Tracheal epithelial cell (primary cell): ENCODE measurements around the gene PAK5. TPM values are rescaled to one million over a fixed set of nuclear protein-coding genes. Genes with fewer than 3 reads are reported as not detected.

Experiments used
- total RNA-seq: library from RNA; depleted of rRNA; stranded (reverse); fragments of >200 nt; gene quantifications from 2 replicates; pipeline ENCODE4 v1.2.1, GENCODE V29; 2014

PAK5 gene
- under 0.01 TPM in 1 of 2 replicates, not detected in the other for total RNA-seq

DNA sequence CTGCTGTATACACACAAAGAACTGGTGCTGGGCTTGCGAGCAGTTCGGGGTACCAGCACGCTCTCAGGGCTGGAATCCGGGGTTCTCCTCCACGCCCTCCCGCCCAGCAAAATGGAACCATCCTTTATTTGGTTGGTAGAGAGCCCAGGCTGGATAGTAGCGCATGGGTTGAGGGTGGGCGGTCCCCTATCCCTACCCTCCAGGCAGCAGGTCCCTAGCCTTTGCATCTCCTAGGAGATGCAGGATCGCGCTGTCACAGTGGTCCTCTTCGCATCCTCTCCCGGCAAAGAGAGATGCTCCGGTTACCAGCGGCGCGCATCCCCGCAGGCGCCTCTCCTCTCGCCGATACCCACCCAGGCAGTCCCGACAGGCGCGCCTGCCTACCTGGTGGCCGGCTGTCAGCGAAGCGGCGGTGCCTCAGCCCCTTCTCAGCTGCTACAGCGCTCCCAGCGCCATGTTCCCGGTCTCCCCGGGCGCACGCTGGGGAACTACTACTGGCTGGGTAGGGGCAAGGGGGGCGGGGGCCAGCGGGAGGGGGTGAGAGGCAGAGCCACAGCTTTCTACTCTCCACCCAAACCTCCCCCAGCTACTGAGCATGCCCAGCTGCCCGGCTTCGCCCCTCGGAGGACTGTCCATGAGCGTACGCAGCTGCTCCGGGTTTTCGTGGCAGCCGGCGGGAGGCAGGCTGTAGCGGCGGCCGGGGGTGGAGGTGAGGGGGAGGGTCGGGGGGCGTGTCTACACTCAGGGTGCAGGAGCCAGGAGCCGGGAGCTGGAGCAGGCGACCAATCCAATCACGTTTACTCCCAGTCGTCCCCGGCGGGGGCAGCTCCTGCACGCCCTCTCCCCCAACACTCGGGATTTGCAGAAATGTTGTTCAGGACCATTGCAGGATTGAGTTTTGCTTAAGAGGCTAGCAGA is at the start of gene PAK5:
Gene PAK5, minus strand, starts transcription at position 699 of the 918 bp plus-strand sequence. CDS start 194,748 bp downstream, outside the sequence.

GRCh38 chr20:9514461-9515213 is 324.2 kb downstream of the PAK5 start, which contains the start of gene LAMP5:
LAMP5 (plus strand) TSS chr20:9514590; CDS start chr20:9514853, 263 bp downstream.

Other genes with a start within 250 kb of the PAK5 start
- gene ANKEF1, start 195.9 kb upstream of the PAK5 start, total RNA-seq: 2.9 and 6.6 TPM in 2 replicates